ENCODE measurements around the gene RBM47.
"Not testable (repeated sequence)": the region's sequence is repeated elsewhere in the genome, so short reads cannot be mapped to it uniquely, and the experiment has no call there.

RBM47 gene

GRCh38 chr4:40525752-40526598 is 103.7 kb downstream of the RBM47 start:
- peak; percentile 63 for DNase-seq (ENCODE audit: low read depth)
- H3K4me3 ChIP-seq (ENCODE audit: control insufficient read depth, low read depth, low read length): no peak overlapping the region

GRCh38 chr4:40524366-40525041 is 105.2 kb downstream of the RBM47 start:
- no peak for TF ChIP-seq CTCF (IDR thresholded peaks at IDR 0.05; ENCODE audit: control insufficient read depth, insufficient read depth, low read depth, low read length, missing control alignments)
- DNase-seq (ENCODE audit: low read depth): no peak
- no peak overlapping the region for H3K4me3 ChIP-seq (ENCODE audit: control insufficient read depth, low read depth, low read length)

More at GRCh38 chr4:40525752-40526598, 103.7 kb downstream of the RBM47 start:
- no peak for TF ChIP-seq CTCF (IDR thresholded peaks at IDR 0.05; ENCODE audit: control insufficient read depth, insufficient read depth, low read depth, low read length, missing control alignments)

- no peak for TF ChIP-seq CTCF (IDR thresholded peaks at IDR 0.05; ENCODE audit: control insufficient read depth, insufficient read depth, low read depth, low read length, missing control alignments)
- no peak for DNase-seq (ENCODE audit: low read depth)
- no peak overlapping the region for H3K4me3 ChIP-seq (ENCODE audit: control insufficient read depth, low read depth, low read length)
Measured at GRCh38 chr4:40523581-40523980, 106.1 kb downstream of the RBM47 start.

- no peak for DNase-seq (ENCODE audit: low read depth)
Measured at GRCh38 chr4:40521957-40522356, 107.7 kb downstream of the RBM47 start.

GRCh38 chr4:40520533-40520932 is 109.1 kb downstream of the RBM47 start:
- DNase-seq (ENCODE audit: low read depth): no peak
- H3K4me3 ChIP-seq (ENCODE audit: control insufficient read depth, low read depth, low read length): no peak overlapping the region
- no peak for TF ChIP-seq CTCF (IDR thresholded peaks at IDR 0.05; ENCODE audit: control insufficient read depth, insufficient read depth, low read depth, low read length, missing control alignments)

More at GRCh38 chr4:40521957-40522356, 107.7 kb downstream of the RBM47 start:
- TF ChIP-seq CTCF (IDR thresholded peaks at IDR 0.05; ENCODE audit: control insufficient read depth, insufficient read depth, low read depth, low read length, missing control alignments): no peak
- H3K4me3 ChIP-seq (ENCODE audit: control insufficient read depth, low read depth, low read length): no peak overlapping the region

- DNase-seq (ENCODE audit: low read depth); H3K4me3 ChIP-seq (ENCODE audit: control insufficient read depth, low read depth, low read length): not testable (repeated sequence)
Measured at GRCh38 chr4:40517081-40517480, 112.6 kb downstream of the RBM47 start.

GRCh38 chr4:40516651-40517050 is 113.0 kb downstream of the RBM47 start:
- no peak for DNase-seq (ENCODE audit: low read depth)
- no peak overlapping the region for H3K4me3 ChIP-seq (ENCODE audit: control insufficient read depth, low read depth, low read length)
- no peak for TF ChIP-seq CTCF (IDR thresholded peaks at IDR 0.05; ENCODE audit: control insufficient read depth, insufficient read depth, low read depth, low read length, missing control alignments)
